ENCODE results near the gene SPDYE3.
"Not testable (repeated sequence)": the region's sequence is repeated elsewhere in the genome, so short reads cannot be mapped to it uniquely, and the experiment has no call there.

Gene SPDYE3

GRCh38 chr7:100351657-100352058 lies 44.2 kb downstream of the SPDYE3 start:
- DNase-seq (ENCODE audit: low read depth, low spot score), result no peak

DNA sequence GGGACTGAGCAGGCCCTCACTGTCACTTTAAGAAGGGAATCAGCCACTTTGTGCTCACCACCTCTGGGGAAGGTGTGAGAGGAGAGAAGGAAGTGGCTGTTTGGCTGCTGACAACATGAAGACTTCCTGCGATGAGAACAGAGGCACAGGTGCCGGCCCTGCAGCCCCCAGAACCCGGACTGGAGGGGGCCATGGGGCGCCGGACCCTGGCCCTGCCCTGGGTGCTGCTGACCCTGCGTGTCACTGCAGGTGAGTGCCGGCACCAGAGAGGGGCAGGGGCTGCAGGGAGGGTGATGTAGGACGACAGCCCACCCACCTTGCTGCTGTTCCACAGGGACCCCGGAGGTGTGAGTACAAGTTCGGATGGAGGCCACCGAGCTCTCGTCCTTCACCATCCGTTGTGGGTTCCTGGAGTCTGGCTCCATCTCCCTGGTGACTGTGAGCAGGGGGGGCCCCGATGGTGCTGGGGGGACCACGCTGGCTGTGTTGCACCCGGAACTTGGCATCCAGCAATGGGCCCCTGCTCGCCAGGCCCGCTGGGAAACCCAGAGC lies 44.8 kb downstream of the SPDYE3 start:
- DNase-seq (ENCODE audit: low read depth, low spot score), result not testable (repeated sequence)

DNA sequence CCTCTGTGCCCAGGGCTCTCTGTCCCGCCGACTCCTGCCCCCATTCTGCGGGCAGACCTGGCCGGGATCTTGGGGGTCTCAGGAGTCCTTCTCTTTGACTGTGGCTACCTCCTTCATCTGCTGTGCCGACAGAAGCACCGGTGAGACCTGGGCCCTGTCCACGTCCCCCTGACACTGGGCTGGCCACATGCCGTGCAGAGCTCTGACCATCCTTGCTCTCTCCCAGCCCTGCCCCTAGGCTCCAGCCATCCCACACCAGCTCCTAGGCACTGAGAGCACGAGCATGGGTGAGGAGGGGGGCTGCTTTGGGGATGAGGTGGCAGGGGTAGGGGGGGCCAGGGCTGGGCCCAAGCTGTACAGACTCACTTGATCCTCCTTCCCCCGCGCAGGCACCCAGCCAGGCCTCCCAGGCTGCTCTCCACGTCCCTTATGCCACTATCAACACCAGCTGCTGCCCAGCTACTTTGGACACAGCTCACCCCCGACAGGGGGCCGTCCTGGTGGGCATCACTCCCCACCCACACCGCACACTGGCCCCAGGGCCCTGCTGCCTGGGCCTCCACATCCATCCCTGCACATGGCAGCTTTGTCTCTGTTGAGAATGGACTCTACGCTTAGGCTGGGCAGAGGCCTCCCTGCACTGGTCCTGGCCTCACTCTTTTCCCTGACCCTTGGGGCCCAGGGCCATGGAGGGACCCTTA lies 45.6 kb downstream of the SPDYE3 start:
- DNase-seq (ENCODE audit: low read depth, low spot score), result no peak

DNA sequence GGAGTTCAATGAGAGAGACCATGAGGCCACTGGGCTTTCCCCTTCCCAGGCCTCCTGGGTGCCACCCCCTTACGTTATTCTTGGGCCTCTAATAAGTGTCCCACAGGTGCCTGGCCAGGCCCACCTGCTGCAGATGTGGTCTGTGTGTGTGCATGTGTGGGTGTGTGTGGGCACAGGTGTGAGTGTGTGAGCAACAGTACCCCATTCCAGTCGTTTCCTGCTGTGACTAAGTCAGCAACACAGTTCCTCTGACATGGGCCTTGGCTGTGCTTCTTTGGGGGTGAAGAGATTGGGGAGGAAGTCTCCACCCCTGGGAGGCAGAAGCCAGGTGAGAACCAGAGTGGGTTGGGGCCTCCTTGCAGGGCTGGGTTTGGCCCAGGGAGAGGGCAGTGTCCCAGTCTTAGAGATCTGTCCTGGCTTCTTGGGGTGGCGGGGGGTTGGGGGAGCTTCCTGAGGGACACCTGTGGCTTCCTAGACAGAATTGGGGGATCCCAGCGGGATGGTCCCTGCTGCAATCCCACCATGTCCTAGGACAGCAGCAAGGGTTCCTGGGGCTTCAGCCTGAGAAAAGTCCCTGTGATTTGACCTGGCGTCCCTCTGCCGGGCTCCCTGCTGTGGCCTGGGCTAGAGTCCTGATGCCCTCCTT lies 46.3 kb downstream of the SPDYE3 start:
- DNase-seq (ENCODE audit: low read depth, low spot score), result no peak

DNA sequence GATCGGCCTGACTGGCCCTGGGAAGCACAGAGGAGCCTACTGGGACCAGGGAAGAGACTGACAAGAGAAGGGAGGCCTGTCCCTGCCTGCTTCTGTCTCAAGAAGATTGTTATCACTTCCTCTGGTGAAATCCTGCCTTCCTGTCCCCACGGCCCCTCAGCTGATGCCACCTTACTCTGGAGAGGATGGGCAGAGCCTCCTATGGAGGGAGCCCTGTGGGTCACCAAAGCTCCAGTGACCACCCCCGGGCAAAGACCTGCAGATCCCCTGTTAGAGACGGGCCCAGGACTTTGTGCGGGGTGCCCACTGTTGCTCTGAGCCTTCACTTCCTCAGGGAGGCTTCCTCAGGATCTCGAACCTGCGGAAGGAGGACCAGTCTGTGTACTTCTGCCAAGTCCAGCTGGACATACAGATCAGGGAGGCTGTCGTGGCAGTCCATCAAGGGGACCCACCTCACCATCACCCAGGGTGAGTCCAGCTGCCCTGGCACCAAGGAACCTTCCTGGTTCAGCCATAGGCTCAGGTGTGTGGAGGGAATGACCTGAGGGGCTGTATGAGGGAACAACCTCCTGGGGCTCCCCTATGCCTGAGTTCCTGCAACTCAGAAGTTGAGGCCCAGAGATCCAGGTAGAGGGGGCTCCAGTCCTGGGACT lies 49.0 kb downstream of the SPDYE3 start:
- DNase-seq (ENCODE audit: low read depth, low spot score), result no peak

GRCh38 chr7:100357131-100357561 lies 49.6 kb downstream of the SPDYE3 start:
- no peak for DNase-seq (ENCODE audit: low read depth, low spot score)

DNA sequence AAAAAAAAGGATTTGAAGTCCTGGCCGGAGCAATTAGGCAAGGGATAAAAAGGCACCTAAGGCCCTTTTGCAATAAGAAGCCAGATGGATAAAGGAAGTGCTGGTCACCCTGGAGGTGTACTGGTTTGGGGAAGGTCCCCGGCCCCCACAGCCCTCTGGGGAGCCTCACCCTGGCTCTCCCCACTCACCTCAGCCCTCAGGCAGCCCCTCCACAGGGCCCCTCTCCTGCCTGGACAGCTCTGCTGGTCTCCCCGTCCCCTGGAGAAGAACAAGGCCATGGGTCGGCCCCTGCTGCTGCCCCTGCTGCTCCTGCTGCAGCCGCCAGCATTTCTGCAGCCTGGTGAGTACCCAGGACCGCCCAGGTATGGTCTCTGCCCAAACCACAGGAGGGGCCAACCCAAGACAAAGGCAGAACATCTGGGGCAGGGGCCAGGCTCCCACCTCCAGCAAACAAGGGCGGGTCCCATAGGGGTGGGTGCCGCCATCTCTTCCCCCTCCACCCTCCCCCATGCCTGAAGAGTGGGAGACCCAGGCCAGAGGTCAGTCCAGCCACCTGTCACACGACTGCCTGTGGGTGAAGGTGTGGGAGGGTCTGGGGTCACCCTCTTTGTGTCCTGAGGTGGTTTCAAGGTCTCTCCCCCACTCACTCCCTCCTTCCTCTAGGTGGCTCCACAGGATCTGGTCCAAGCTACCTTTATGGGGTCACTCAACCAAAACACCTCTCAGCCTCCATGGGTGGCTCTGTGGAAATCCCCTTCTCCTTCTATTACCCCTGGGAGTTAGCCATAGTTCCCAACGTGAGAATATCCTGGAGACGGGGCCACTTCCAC lies 50.7 kb downstream of the SPDYE3 start, which contains the start of gene PILRB:
Gene PILRB (plus strand): TSS at position 91 of the 830 bp plus-strand sequence. CDS start 186 bp downstream, at position 277.
- DNase-seq (ENCODE audit: low read depth, low spot score), result no peak

DNA sequence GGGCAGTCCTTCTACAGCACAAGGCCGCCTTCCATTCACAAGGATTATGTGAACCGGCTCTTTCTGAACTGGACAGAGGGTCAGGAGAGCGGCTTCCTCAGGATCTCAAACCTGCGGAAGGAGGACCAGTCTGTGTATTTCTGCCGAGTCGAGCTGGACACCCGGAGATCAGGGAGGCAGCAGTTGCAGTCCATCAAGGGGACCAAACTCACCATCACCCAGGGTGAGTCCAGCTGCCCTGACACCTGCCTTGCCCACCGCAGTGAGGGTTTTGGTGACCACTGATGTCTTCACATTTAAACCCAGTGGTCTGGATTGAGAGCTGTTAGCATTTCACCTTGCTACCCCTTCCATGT lies 51.3 kb downstream of the SPDYE3 start:
- no peak for DNase-seq (ENCODE audit: low read depth, low spot score)

DNA sequence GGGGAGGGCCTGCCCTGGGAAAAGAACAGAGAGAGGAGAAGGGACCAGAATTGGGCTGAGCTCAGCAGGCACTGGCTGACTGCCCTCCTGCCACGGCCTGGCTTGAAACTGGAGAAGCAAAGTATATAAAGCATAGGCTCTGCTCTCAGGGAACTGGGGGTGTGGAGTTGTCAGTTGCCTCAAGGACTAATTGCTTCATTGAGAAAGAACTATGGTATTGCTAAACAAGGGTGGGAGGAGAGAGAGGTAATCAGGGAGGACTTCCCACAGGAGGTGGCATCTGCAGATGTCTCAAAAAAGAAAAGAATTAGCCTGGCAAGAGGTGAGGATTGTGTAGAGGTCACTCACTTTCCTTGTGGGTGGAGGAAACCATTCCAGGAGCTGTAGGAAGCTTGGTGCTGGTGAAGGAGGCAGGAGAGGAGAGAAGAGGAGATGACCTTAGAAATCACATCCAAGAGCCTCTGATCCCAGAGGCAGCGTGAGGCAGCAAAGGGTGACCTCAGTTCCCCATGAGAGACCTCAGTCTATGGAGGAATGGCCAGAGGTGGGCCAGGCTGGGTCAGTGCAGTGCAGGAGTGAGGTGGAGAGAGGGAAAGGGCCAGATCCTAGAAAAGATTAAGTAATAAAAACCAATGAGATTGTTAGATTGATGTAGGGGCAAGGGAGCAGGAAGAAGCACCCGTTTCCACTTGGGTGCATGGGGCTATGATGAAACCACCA lies 52.8 kb downstream of the SPDYE3 start:
- no peak for DNase-seq (ENCODE audit: low read depth, low spot score)

DNA sequence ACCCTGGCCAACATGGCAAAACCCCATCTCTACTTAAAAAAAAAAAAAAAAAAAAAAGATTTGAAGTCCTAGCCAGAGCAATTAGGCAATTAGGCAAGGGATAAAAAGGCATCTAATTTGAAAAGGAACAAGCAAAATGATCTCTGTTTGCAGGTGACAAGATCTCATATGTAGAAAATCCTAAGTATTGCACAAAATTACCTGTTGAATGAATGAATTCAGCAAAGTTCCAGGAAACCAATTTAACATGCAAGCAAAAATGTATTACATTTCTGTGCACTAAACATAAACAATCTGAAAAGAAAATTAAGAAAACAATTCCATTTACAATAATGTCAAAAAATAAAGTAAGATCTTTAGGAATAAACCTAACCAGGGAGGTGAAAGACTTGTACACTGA lies 55.6 kb downstream of the SPDYE3 start:
- DNase-seq (ENCODE audit: low read depth, low spot score), result no peak

DNA sequence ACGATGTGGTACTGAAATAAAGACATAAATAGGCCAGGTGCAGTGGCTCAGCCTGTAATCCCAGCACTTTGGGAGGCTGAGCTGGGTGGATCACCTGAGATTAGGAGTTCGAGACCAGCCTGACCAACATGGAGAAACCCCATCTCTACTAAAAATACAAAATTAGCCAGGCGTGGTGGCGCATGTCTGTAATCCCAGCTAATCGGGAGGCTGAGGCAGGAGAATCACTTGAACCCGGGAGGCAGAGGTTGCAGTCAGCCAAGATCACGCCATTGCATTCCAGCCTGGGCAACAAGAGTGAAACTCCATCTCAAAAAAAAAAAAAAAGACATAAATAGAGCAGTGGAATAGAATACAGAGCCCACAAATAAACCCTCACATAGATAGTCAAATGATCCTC lies 56.3 kb downstream of the SPDYE3 start:
- not testable (repeated sequence) for DNase-seq (ENCODE audit: low read depth, low spot score)

DNA sequence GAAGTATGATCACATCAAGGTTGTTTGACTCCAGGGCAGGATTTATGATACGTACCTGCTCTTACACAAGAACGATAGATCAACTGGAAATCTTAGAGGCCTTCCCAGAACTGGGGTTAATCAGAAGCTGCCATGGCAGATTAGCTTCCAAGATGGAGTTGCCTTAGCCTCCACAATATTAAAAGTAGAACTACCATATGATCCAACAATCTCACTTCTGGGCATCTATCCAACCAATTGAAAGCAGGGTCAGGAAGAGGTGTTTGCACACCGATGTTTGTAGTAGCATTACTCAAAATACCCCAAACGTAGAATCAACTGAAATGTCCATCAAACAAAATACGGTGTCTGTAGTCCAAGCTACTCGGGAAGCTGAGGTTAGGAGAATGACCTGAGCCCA lies 57.0 kb downstream of the SPDYE3 start:
- no peak for DNase-seq (ENCODE audit: low read depth, low spot score)

- DNase-seq (ENCODE audit: low read depth, low spot score), result not testable (repeated sequence)
Observed at GRCh38 chr7:100365998-100366367, 58.5 kb downstream of the SPDYE3 start.

DNA sequence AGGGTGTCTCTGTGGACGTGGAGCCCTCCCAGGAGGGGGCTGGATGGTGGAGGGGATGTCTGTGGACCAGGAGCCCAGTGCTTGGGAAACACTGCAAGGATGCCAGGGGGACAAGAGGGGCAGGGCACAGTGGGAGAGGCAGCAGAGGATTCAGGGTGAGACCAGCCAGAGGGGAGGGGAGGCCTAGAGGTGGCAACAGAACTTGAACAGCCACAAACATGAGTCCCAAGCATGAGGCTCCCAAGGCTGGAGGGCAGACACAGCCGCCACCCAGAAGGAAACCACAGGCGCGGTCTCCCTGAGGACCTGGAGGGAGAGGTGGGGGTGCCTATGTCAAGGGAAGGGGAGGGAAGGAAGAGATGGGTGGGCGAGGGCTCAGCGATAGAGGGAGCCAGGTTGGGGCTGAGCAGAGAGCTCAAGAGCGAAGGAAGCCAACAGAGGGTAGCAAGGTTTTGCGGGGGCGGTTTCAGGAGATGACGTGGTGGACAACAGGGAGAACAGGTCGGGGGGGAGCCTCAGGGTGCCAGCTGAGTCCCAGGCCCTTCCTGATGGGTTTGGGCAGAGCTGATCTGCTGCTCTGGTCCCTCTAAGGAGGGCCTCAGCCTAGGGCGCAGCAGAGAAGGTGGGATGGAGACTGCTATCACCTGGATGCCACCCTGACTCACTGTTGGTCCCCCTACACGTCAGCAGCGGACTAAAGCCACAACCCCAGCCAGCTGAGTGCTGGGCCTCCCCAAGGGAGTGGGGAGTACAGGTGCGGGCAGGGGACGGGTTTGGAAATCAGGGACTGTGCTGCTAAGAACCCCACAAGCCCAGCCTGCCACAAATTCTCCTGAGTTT lies 59.1 kb downstream of the SPDYE3 start:
- no peak for DNase-seq (ENCODE audit: low read depth, low spot score)

DNA sequence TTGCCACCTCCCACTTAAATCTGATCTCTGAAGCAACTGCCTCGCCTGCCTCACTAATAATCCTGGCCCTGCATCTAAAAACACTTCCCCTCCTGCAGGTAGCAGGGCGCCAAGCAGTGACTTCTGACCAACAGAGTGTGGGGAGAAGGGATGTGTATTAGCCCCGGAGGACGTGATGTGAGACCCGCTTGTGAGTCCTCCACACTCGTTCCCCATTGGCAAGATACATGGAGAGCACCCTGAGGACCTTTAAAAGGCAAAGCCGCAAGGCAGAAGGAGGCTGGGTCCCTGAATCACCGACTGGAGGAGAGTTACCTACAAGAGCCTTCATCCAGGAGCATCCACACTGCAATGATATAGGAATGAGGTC lies 59.7 kb downstream of the SPDYE3 start:
- DNase-seq (ENCODE audit: low read depth, low spot score), result no peak

DNA sequence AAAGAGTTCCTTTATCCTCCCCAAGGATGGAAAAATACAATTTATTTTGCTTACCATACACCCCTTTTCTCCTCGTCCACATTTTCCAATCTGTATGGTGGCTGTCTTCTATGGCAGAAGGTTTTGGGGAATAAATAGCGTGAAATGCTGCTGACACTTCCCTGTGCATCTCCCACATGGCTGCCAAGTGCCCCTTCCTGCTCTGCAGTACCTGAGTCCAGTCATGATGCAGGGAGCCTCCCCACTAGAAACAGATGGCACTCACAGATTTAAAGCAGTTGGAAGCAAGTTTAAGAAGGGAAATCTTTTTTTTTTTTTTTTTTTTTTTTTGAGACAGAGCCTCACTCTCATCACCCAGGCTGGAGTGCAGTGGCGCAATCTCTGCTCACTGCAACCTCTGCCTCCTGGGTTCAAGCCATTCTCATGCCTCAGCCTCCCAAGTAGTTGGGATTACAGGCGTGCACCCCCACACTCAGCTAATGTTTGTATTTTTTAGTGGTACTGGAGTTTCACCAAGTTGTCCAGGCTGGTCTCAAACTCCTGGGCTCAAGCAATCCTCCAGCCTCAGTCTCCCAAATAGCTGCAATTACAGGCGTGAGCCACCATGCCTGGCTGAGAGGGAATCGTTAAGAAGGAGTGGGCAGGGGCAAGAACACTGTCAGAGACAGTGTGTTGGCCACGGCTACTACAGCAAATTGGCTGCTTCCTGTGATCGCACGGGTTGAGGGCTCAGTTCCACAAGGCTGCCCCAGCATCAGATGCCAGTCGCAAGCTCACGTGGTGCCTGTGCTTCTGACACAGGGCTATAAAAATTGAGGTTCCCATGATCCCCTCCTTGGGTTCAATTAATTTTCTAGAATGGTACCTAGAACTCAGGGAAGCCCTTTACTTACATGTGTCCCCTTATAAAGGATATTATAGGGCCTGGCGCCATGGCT lies 60.4 kb downstream of the SPDYE3 start:
- no peak for DNase-seq (ENCODE audit: low read depth, low spot score)

- DNase-seq (ENCODE audit: low read depth, low spot score), result no peak
Observed at GRCh38 chr7:100369105-100369504, 61.6 kb downstream of the SPDYE3 start.

DNA sequence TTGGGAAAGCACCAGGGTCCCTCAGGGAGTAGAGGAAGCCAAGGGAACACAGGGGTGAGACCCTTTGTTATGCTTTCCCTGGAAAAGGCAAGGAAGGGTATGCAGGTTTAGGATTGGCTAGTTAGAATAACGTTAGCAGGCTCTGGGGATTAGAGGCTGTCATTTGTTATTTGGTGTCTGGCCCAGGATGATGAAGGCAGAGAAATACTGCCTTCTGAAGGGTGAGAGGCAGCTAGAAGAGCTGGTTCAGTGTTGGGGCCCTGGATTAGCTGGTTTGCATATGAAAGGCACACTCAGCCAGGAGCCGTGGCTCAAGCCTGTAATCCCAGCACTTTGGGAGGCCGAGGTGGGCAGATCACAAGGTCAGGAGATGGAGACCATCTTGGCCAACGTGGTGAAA lies 62.8 kb downstream of the SPDYE3 start:
- DNase-seq (ENCODE audit: low read depth, low spot score), result no peak

DNA sequence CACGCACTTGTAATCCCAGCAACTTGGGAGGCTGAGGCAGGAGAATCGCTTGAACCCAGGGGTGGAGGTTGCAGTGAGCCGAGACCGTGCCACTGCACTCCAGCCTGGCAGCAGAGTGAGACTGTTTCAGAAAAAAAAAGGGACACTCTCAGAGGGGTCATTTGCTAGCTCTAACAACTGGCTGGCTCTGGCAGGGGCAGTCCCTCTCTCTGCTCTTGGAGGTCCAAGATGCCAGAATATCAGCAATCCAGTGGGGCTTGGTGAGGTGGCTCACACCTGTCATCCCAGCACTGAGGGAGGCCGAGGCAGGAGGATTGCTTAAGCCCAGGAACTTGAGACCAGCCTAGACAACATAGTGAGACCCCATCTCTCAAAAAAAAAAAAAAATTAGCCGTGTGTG lies 63.2 kb downstream of the SPDYE3 start:
- no peak for DNase-seq (ENCODE audit: low read depth, low spot score)

Measured in astrocyte of the hippocampus (primary cell).